H9 (cell line): ENCODE measurements around the gene CDK2AP2. TPM values are rescaled to one million over a fixed set of nuclear protein-coding genes. Genes with fewer than 3 reads are reported as not detected.

Source experiments
- DNase-seq: peaks from one replicate; pipeline ENCODE4 v3.0.0-alpha.2; 2017
- H2AFZ ChIP-seq: one replicate; pipeline ENCODE4 v1.6.1; 2013; ENCODE audit warnings: mild to moderate bottlenecking, low read length, control low read depth, moderate library complexity
- H2AK5ac ChIP-seq: 2 replicates; pipeline ENCODE4 v1.6.1; 2013; ENCODE audit warnings: low read length, control low read depth, mixed read lengths; ENCODE audit not compliant: insufficient read length
- H2BK120ac ChIP-seq: one replicate; pipeline ENCODE4 v1.6.1; 2013; ENCODE audit warnings: low read depth, mild to moderate bottlenecking, low read length, control low read depth, inconsistent platforms; ENCODE audit not compliant: poor library complexity, severe bottlenecking
- H2BK12ac ChIP-seq: 2 replicates; pipeline ENCODE4 v1.6.1; 2013; ENCODE audit warnings: low read length, control low read depth, mixed read lengths, low read depth; ENCODE audit not compliant: insufficient read length
- H2BK15ac ChIP-seq: 2 replicates; pipeline ENCODE4 v1.6.1; 2013; ENCODE audit warnings: low read depth, low read length, control low read depth
- H2BK20ac ChIP-seq: one replicate; pipeline ENCODE4 v1.6.1; 2013; ENCODE audit warnings: low read depth, mild to moderate bottlenecking, low read length, control low read depth, inconsistent platforms; ENCODE audit not compliant: poor library complexity, severe bottlenecking
- H2BK5ac ChIP-seq: 2 replicates; pipeline ENCODE4 v1.6.1; 2013; ENCODE audit warnings: low read length, control low read depth, mixed read lengths; ENCODE audit not compliant: insufficient read length
- H3K14ac ChIP-seq: 2 replicates; pipeline ENCODE4 v1.6.1; 2013; ENCODE audit warnings: low read length, control low read depth; ENCODE audit not compliant: insufficient read depth
- H3K18ac ChIP-seq: 2 replicates; pipeline ENCODE4 v1.6.1; 2013; ENCODE audit warnings: low read depth, mild to moderate bottlenecking, mixed read lengths, low read length, control low read depth; ENCODE audit not compliant: insufficient read length
- H3K23ac ChIP-seq: 2 replicates; pipeline ENCODE4 v1.6.1; 2013; ENCODE audit warnings: low read length, control low read depth, mixed read lengths, low read depth; ENCODE audit not compliant: insufficient read length
- H3K23me2 ChIP-seq: 2 replicates; pipeline ENCODE4 v1.6.1; 2013; ENCODE audit warnings: low read depth, mild to moderate bottlenecking, mixed read lengths, low read length, control low read depth; ENCODE audit not compliant: insufficient read length, poor library complexity, severe bottlenecking
- H3K27ac ChIP-seq: 2 replicates; pipeline ENCODE4 v1.5.1; 2013; ENCODE audit warnings: low read length, control low read depth, mixed read lengths, low read depth; ENCODE audit not compliant: insufficient read length
- H3K27me3 ChIP-seq: 2 replicates; pipeline ENCODE4 v1.6.1; 2013; ENCODE audit warnings: low read length, control low read depth, inconsistent platforms; ENCODE audit not compliant: insufficient read depth
- H3K4ac ChIP-seq: 2 replicates; pipeline ENCODE4 v1.6.1; 2013; ENCODE audit warnings: low read depth, mild to moderate bottlenecking, control low read depth, inconsistent platforms, low read length, moderate library complexity
- H3K4me1 ChIP-seq: 2 replicates; pipeline ENCODE4 v1.6.1; 2013; ENCODE audit warnings: low read length, control low read depth, inconsistent platforms; ENCODE audit not compliant: insufficient read depth
- H3K4me2 ChIP-seq: 2 replicates; pipeline ENCODE4 v1.6.1; 2013; ENCODE audit warnings: low read length, control low read depth, mixed read lengths; ENCODE audit not compliant: insufficient read length, insufficient read depth
- H3K56ac ChIP-seq: 2 replicates; pipeline ENCODE4 v1.6.1; 2013; ENCODE audit warnings: low read depth, mild to moderate bottlenecking, mixed read lengths, low read length, control low read depth; ENCODE audit not compliant: insufficient read length
- H3K79me1 ChIP-seq: 2 replicates; pipeline ENCODE4 v1.6.1; 2013; ENCODE audit warnings: low read depth, mild to moderate bottlenecking, moderate library complexity, low read length, control low read depth, inconsistent platforms; ENCODE audit not compliant: insufficient read depth, poor library complexity, severe bottlenecking
- H3K79me2 ChIP-seq: 2 replicates; pipeline ENCODE4 v1.6.1; 2013; ENCODE audit warnings: low read length, control low read depth, inconsistent platforms; ENCODE audit not compliant: insufficient read depth
- H3K9ac ChIP-seq: 2 replicates; pipeline ENCODE4 v1.6.1; 2013; ENCODE audit warnings: low read length, control low read depth, mixed read lengths; ENCODE audit not compliant: insufficient read length; ENCODE audit errors: extremely low read depth
- H3K9me3 ChIP-seq: one replicate; pipeline ENCODE4 v1.6.1; 2013; ENCODE audit warnings: low read depth, low read length, inconsistent platforms; ENCODE audit not compliant: control insufficient read depth
- H3T11ph ChIP-seq: one replicate; pipeline ENCODE4 v1.6.1; 2013; ENCODE audit warnings: mild to moderate bottlenecking, low read length, control low read depth, inconsistent platforms
- H4K20me1 ChIP-seq: one replicate; pipeline ENCODE4 v1.6.1; 2013; ENCODE audit not compliant: control insufficient read depth, insufficient read length, insufficient read depth
- H4K5ac ChIP-seq: 2 replicates; pipeline ENCODE4 v1.6.1; 2013; ENCODE audit warnings: low read depth, mild to moderate bottlenecking, mixed read lengths, low read length, control low read depth; ENCODE audit not compliant: insufficient read length
- H4K8ac ChIP-seq: replicated peaks from 2 replicates; pipeline ENCODE4 v1.6.1; 2013; ENCODE audit warnings: low read length, control low read depth, mixed read lengths, low read depth; ENCODE audit not compliant: insufficient read length
- H4K91ac ChIP-seq: 2 replicates; pipeline ENCODE4 v1.6.1; 2013; ENCODE audit warnings: low read depth, mild to moderate bottlenecking, moderate library complexity, mixed read lengths, low read length, control low read depth; ENCODE audit not compliant: insufficient read length
- H3K27ac Mint-ChIP-seq, 3 experiments: 2 replicates in 2 of 3; 3 replicates in 1 of 3; pipeline ENCODE4 v1.8.0; 2020 to 2021; ENCODE audit warnings: mixed read lengths in 3 of 3, mild to moderate bottlenecking in 1 of 3, moderate library complexity in 1 of 3
- H3K27me3 Mint-ChIP-seq: 2 replicates; pipeline ENCODE4 v1.8.0; 2021; ENCODE audit warnings: low read depth, mild to moderate bottlenecking, moderate library complexity, mixed read lengths
- H3K36me3 Mint-ChIP-seq, 3 experiments: 2 replicates in 2 of 3; 3 replicates in 1 of 3; pipeline ENCODE4 v1.8.0; 2020 to 2021; ENCODE audit warnings: low read depth in 3 of 3, mixed read lengths in 3 of 3; ENCODE audit not compliant: insufficient read depth in 1 of 3
- H3K4me1 Mint-ChIP-seq, 2 experiments: 2 replicates each; pipeline ENCODE4 v1.8.0; 2020; ENCODE audit warnings: mixed read lengths in 2 of 2
- H3K4me3 Mint-ChIP-seq, 2 experiments: 2 replicates in 1 of 2; 3 replicates in 1 of 2; pipeline ENCODE4 v1.8.0; 2020 to 2021; ENCODE audit warnings: mild to moderate bottlenecking in 2 of 2, mixed read lengths in 2 of 2, moderate library complexity in 1 of 2
- H3K9me3 Mint-ChIP-seq, 2 experiments: 2 replicates in 1 of 2; 3 replicates in 1 of 2; pipeline ENCODE4 v1.8.0; 2020; ENCODE audit warnings: mild to moderate bottlenecking in 2 of 2, mixed read lengths in 2 of 2, moderate library complexity in 1 of 2
- total RNA-seq: library from RNA; stranded (reverse); gene quantifications from 2 replicates; pipeline ENCODE4 v1.2.1, GENCODE V29; 2021
- TF ChIP-seq, protein P1 (sequence below): fragments of 200-600 bp; sonication (generic); conservative IDR thresholded peaks from 3 replicates; pipeline ENCODE4 v1.8.0; 2021; ENCODE audit warnings: antibody characterized with exemption, mild to moderate bottlenecking

The CDK2AP2 gene
- total RNA-seq, 1 experiment from 2014 or later: 36.1 TPM

DNA sequence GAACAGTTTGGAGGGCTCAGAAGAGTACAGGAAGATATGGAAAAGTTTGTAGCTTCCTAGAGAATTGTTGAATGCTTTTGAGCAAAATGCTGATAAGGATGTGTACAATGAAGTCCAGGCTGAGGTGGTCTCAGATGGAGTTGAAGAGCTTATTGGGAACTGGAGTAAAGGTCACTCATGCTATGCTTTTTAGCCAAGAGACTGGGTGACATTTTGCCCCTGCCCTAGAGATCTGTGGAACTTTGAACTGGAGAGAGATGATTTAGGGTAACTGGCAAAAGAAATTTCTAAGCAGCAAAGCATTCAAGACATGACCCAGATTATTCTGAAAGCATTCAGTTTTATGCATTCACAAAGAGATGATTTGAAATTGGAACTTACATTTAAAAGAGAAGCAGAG lies 43.2 kb upstream of the CDK2AP2 start:
- peaks cover 26 to 29% of the 10 kb centered on the region in 2 experiments for H3K9me3 Mint-ChIP-seq
- no peak for DNase-seq
- H3K4me3 Mint-ChIP-seq: no peak overlapping the region; a peak in 1 of 5 replicates
- Histone ChIP-seq H3K27ac (no peak overlapping the region), H3K9ac (no peak overlapping the region), H4K20me1 (no peaks in the 10 kb centered on the region), H3K27me3 (no peaks in the 10 kb centered on the region), H2AFZ (no peak overlapping the region), H3K23me2 (no peaks in the 10 kb centered on the region), H4K5ac (no peak overlapping the region), H3K4me1 (no peaks in the 10 kb centered on the region), H3K18ac (no peak overlapping the region), H3K56ac (no peak overlapping the region), H2BK5ac (no peak overlapping the region), H2BK12ac (no peak overlapping the region), H3K4me2 (no peak overlapping the region), H2BK20ac (no peak overlapping the region), H3K23ac (no peak overlapping the region), H3T11ph (no peak overlapping the region), H4K8ac (no peak overlapping the region), H2AK5ac (no peak overlapping the region), H3K79me2 (no peaks in the 10 kb centered on the region), H3K9me3 (no peaks in the 10 kb centered on the region), H2BK120ac (no peak overlapping the region), H3K14ac (no peak overlapping the region), H3K4ac (no peak overlapping the region), H3K79me1 (no peaks in the 10 kb centered on the region), H4K91ac (no peak overlapping the region), H2BK15ac (no peak overlapping the region)
- H3K4me1 Mint-ChIP-seq: no peaks in the 10 kb centered on the region
- TF ChIP-seq, protein P1, sequence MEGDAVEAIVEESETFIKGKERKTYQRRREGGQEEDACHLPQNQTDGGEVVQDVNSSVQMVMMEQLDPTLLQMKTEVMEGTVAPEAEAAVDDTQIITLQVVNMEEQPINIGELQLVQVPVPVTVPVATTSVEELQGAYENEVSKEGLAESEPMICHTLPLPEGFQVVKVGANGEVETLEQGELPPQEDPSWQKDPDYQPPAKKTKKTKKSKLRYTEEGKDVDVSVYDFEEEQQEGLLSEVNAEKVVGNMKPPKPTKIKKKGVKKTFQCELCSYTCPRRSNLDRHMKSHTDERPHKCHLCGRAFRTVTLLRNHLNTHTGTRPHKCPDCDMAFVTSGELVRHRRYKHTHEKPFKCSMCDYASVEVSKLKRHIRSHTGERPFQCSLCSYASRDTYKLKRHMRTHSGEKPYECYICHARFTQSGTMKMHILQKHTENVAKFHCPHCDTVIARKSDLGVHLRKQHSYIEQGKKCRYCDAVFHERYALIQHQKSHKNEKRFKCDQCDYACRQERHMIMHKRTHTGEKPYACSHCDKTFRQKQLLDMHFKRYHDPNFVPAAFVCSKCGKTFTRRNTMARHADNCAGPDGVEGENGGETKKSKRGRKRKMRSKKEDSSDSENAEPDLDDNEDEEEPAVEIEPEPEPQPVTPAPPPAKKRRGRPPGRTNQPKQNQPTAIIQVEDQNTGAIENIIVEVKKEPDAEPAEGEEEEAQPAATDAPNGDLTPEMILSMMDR: no peak
- peaks cover 5 to 11% (median 8%) of the 10 kb centered on the region in 3 experiments for H3K36me3 Mint-ChIP-seq
- peaks cover 22% of the 10 kb centered on the region for H3K27me3 Mint-ChIP-seq
- no peak overlapping the region for H3K27ac Mint-ChIP-seq
